Small intestine (tissue), 7 donors: ENCODE data around the gene RSPH1. TPM values are rescaled to one million over a fixed set of nuclear protein-coding genes. Genes with fewer than 3 reads are reported as not detected.

Experiments
- DNase-seq, 2 donors: peaks; one replicate each; pipeline versions ENCODE4 v3.0.0 to v3.0.0-alpha.2; 2013
- FAIRE-seq: peaks from 2 replicates; lab custom pipeline; 2012; peaks lifted over from hg19 to GRCh38; lab: Jason Lieb, UNC
- H3K27ac ChIP-seq, 3 donors: one replicate each; pipeline ENCODE4 v1.5.1; 2013; ENCODE audit warnings: low read length in 2 of 3, mild to moderate bottlenecking in 2 of 3, control low read depth in 1 of 3, inconsistent platforms in 1 of 3, low read depth in 1 of 3, moderate library complexity in 1 of 3
- H3K27me3 ChIP-seq, 3 donors: one replicate each; pipeline ENCODE4 v1.6.1; 2013; ENCODE audit warnings: low read length in 3 of 3, inconsistent platforms in 1 of 3; ENCODE audit not compliant: control insufficient read depth in 3 of 3, insufficient read depth in 3 of 3
- H3K36me3 ChIP-seq, 3 donors: one replicate each; pipeline ENCODE4 v1.6.1; 2013; ENCODE audit warnings: low read length in 3 of 3, inconsistent platforms in 1 of 3, low read depth in 1 of 3, mild to moderate bottlenecking in 1 of 3, moderate library complexity in 1 of 3; ENCODE audit not compliant: control insufficient read depth in 3 of 3, insufficient read depth in 2 of 3
- H3K4me1 ChIP-seq, 3 donors: one replicate each; pipeline ENCODE4 v1.6.1; 2013; ENCODE audit warnings: low read length in 2 of 3, inconsistent platforms in 1 of 3, low read depth in 1 of 3, mild to moderate bottlenecking in 1 of 3, moderate library complexity in 1 of 3; ENCODE audit not compliant: control insufficient read depth in 3 of 3, insufficient read depth in 2 of 3
- H3K4me3 ChIP-seq, 3 donors: one replicate each; pipeline ENCODE4 v1.5.1; 2013; ENCODE audit warnings: low read length in 3 of 3, control low read depth in 1 of 3, inconsistent platforms in 1 of 3, low read depth in 1 of 3, mild to moderate bottlenecking in 1 of 3, moderate library complexity in 1 of 3
- H3K9me3 ChIP-seq, 2 donors: one replicate each; pipeline ENCODE4 v1.6.1; 2013; ENCODE audit warnings: low read depth in 1 of 2, low read length in 1 of 2; ENCODE audit not compliant: control insufficient read depth in 2 of 2, insufficient read depth in 1 of 2
- WGBS, 3 donors: extraction: QIAGEN DNeasy Blood & Tissue Kit; methylation state at CpG; one replicate each; pipeline ENCODE4 v1.1.7; 2013; 5-methylcytosine and 5-hydroxymethylcytosine counted together
- polyA plus RNA-seq, 4 donors: library from polyadenylated mRNA; stranded (reverse) in 3 of 4; unstranded in 1 of 4; fragments of 200-250 nt in 3 of 4; fragments of 120-200 nt in 1 of 4; gene quantifications; one replicate each; pipeline versions ENCODE4 v1.2.1 to v1.2.3, GENCODE V29; 2013
- donor health status: healthy with polysubstance abuse.
- donor health status: control.
- donor health status: control.
- donor health status: Bipolar disorder and iron deficiency.
- donor health status: healthy.

Gene RSPH1
- polyA plus RNA-seq, 4 donors: 3.8 to 14.1 (median 7.8) TPM

GRCh38 chr21:42527127-42527488, 31.1 kb upstream of the RSPH1 start:
- 69 to 79% (median 72%) methylated on average over 8 of the region's 8 CpGs for WGBS, 3 donors
- Histone ChIP-seq H3K27me3 (no peaks in the 10 kb centered on the region), H3K9me3 (no peaks in the 10 kb centered on the region), H3K36me3 (peaks cover 2 to 66% (median 4%) of the 10 kb centered on the region in 3 donors), H3K4me1 (peaks cover 9 to 60% (median 27%) of the 10 kb centered on the region in 3 donors), H3K4me3 (no peak overlapping the region), H3K27ac (peak overlapping the region; percentile 84 to 90 (median 88))
- FAIRE-seq (no peak), DNase-seq (no peak)

- Histone ChIP-seq H3K36me3 (peaks cover 4 to 64% (median 5%) of the 10 kb centered on the region in 3 donors), H3K27ac (peak overlapping the region; percentile 84 to 90 (median 88)), H3K27me3 (no peaks in the 10 kb centered on the region), H3K9me3 (no peaks in the 10 kb centered on the region), H3K4me1 (peaks cover 9 to 60% (median 27%) of the 10 kb centered on the region in 3 donors), H3K4me3 (no peak overlapping the region)
- whole genome bisulfite sequencing, 3 donors: 15 to 43% (median 33%) methylated on average over 9 of the region's 9 CpGs
- peak; percentile 92 to 93 for DNase-seq
- FAIRE-seq: no peak
Measured at GRCh38 chr21:42526379-42526727, 30.3 kb upstream of the RSPH1 start.

DNA sequence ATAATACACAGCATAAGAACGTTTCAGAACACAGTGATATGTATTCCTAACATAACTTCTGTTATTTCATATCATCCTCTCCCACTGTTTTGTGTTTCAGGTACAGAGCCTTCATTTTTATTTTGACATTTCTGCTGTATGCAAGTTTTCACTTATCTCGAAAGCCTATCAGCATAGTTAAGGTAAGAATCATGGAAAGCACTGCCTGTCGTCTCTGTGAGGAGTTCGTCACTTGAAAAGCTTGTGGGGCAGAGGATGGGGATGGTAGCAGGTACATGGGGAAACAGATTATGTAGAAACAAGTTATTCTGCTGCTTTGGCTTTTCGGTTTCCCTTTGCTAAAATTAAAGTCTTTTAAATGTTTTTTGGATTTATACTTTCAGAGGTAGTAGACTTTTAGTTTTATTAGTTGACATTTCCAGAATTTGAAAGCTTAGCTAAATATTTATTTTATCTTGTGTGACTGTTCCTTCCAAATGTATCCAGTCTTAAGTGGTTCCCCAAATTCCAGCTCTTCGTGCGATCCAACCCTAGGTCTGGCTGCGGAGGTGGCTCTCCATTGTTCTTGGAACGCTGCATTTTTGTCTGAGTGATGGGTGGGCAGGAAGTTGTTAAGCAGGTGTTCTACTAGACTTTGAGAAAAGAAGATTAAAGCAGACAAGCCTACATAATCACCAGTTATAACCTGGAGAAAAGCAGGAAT, 29.8 kb upstream of the RSPH1 start:
- DNase-seq: peak in 1 of 2 donors; percentile 35
- Histone ChIP-seq H3K4me1 (peaks cover 12 to 60% (median 27%) of the 10 kb centered on the region in 3 donors), H3K4me3 (no peak overlapping the region), H3K36me3 (peaks cover 4 to 64% (median 5%) of the 10 kb centered on the region in 3 donors), H3K9me3 (no peaks in the 10 kb centered on the region), H3K27me3 (no peaks in the 10 kb centered on the region), H3K27ac (peak overlapping the region; percentile 84 to 90 (median 88))
- no peak for FAIRE-seq
- WGBS, 3 donors: 20 to 51% (median 37%) methylated on average over 9 of the region's 9 CpGs

DNA sequence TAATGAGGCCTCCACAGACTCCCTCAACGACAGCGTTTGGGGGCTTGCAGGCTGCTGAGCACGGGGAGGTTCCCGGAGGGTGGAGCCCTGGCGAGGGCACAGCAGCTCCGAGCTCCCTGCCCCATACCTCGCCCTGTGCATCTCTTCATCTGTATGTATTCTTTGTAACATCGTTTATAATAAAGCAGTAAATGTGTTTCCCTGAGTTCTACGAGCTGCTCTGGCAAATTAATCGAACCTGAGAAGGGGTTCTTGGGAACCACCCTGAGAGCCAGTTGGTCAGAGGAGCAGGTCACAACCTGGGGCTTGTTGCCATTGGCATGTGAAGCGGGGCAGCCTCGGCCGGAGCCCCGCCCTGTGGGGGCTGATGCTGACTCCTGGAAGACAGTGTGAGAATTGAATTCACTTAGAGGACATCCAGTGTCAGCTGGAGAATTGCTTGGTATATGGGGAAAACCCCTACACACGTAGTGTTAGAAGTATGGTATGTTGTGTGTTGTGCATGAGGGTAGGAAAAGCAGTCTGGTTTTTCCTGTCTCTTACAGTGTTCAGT, 29.1 kb upstream of the RSPH1 start:
- WGBS, 3 donors: 16 to 30% (median 20%) methylated on average over 15 of the region's 15 CpGs
- peak overlapping the region in 2 of 3 donors; percentile 1 to 21 for H3K4me3 ChIP-seq
- peaks cover 12 to 60% (median 27%) of the 10 kb centered on the region in 3 donors for H3K4me1 ChIP-seq

DNA sequence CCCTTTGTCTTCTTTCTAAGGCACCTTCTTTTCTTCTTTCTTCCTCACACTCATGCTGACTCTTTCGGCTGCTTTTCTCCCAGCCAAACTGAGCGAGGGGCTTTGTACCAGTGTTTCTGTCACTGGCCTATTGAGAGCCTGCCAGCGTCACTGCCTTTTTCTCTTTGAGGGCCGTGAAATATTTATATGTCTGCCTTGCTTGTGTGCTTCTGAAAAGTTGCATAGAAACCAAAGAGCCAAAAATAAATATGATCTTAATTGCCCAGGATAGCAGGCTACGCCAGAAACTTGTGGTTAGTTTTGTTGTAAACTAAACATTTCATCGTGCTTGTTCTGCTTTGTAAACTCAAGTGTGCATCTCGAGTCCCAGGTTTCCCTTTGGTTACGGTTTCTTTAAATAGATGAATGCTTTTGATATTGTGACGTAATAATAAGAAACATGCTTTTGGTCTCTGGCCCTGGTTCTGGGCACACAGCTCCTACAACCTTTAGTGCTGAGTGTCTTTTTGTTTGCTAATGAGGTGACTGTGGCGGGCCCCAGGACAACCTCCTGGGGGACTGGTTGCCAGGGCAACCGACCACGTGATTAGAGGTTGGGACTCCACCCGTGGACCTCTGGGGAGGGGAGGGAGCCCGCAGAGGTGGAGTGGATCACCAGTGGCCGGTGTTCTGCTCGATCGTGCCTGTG, 28.5 kb upstream of the RSPH1 start:
- H3K4me3 ChIP-seq: peak overlapping the region in 2 of 3 donors; percentile 1 to 21
- FAIRE-seq: no peak
- H3K4me1 ChIP-seq: peaks cover 12 to 60% (median 27%) of the 10 kb centered on the region in 3 donors

More for the DNA sequence above, 29.1 kb upstream of the RSPH1 start:
- Histone ChIP-seq H3K27me3 (no peaks in the 10 kb centered on the region), H3K9me3 (no peaks in the 10 kb centered on the region), H3K27ac (peak overlapping the region; percentile 38 to 88 (median 87)), H3K36me3 (peaks cover 3 to 62% (median 4%) of the 10 kb centered on the region in 3 donors)
- peak in 1 of 2 donors; percentile 59 for DNase-seq
- FAIRE-seq: no peak

GRCh38 chr21:42523941-42524340, 27.9 kb upstream of the RSPH1 start:
- WGBS, 3 donors: 49 to 72% (median 63%) methylated on average over 9 of the region's 9 CpGs
- H3K4me3 ChIP-seq: no peak overlapping the region
- H3K27me3 ChIP-seq: no peaks in the 10 kb centered on the region
- H3K36me3 ChIP-seq: peaks cover 3 to 61% (median 5%) of the 10 kb centered on the region in 3 donors
- H3K4me1 ChIP-seq: peaks cover 12 to 60% (median 27%) of the 10 kb centered on the region in 3 donors
- no peaks in the 10 kb centered on the region for H3K9me3 ChIP-seq
- H3K27ac ChIP-seq: peak overlapping the region; percentile 38 to 88 (median 87)
- DNase-seq: peak; percentile 45 to 55
- FAIRE-seq: no peak

More for the DNA sequence above, 28.5 kb upstream of the RSPH1 start:
- H3K36me3 ChIP-seq: peaks cover 2 to 60% (median 3%) of the 10 kb centered on the region in 3 donors
- peak overlapping the region; percentile 38 to 88 (median 87) for H3K27ac ChIP-seq
- H3K27me3 ChIP-seq: no peaks in the 10 kb centered on the region
- 16 to 22% (median 17%) methylated on average over 17 of the region's 17 CpGs for WGBS, 3 donors
- H3K9me3 ChIP-seq: no peaks in the 10 kb centered on the region
- peak; percentile 61 to 82 for DNase-seq

- H3K36me3 ChIP-seq: peaks cover 3 to 64% (median 8%) of the 10 kb centered on the region in 3 donors
- WGBS, 3 donors: 89 to 97% (median 94%) methylated on average over 7 of the region's 7 CpGs
- peak overlapping the region; percentile 52 to 88 (median 87) for H3K27ac ChIP-seq
- FAIRE-seq (no peak), DNase-seq (no peak)
- H3K4me3 ChIP-seq: no peak overlapping the region
- H3K27me3 ChIP-seq: no peaks in the 10 kb centered on the region
- peaks cover 12 to 55% (median 26%) of the 10 kb centered on the region in 3 donors for H3K4me1 ChIP-seq
- H3K9me3 ChIP-seq: no peaks in the 10 kb centered on the region
Measured at GRCh38 chr21:42523211-42523610, 27.2 kb upstream of the RSPH1 start.

DNA sequence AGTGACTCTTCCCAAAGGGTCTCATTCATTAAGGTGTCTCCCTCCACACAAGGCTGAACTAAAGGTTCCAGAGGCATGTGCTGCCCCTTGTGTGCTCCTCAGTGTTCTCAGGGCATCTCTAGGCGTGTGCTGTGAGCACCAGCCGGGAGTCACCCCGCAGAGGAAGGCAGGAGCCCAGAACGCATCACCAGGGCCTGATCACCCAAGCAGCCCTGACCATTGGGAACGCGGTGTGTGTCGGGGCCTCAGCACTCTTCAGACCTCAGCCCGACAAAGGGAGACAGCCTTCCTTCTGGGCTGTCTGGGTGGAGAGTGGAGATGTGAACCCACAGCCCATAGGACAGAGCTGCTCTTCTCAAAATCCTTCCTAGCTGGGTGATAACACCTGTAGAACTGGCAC, 26.7 kb upstream of the RSPH1 start:
- DNase-seq (no peak), FAIRE-seq (no peak)
- Histone ChIP-seq H3K27ac (peak overlapping the region in 1 of 3 donors; percentile 0), H3K9me3 (no peaks in the 10 kb centered on the region), H3K27me3 (no peaks in the 10 kb centered on the region), H3K4me1 (peaks cover 14 to 51% (median 24%) of the 10 kb centered on the region in 3 donors), H3K4me3 (no peak overlapping the region), H3K36me3 (peaks cover 3 to 66% (median 8%) of the 10 kb centered on the region in 3 donors)
- 96 to 98% (median 96%) methylated on average over 8 of the region's 8 CpGs for WGBS, 3 donors
